ENCODE data around the gene SPATS1. TPM values are rescaled to one million over a fixed set of nuclear protein-coding genes. Genes with fewer than 3 reads are reported as not detected.

Gene SPATS1
- not detected in 2 replicates for total RNA-seq (2014; rRNA removed; shearing (Covaris generic))

GRCh38 chr6:44342489-44342888 lies at the start of gene SPATS1:
Gene SPATS1 (plus strand): TSS chr6:44342650. CDS start chr6:44343096, 446 bp downstream.
- Histone ChIP-seq H3K36me3 (no peaks in the 10 kb centered on the region), H3K27ac (no peak within 1 kb of the TSS), H3K4me1 (replicated peaks) (no peaks in the 10 kb centered on the region), H3K27me3 (replicated peaks) (peaks cover 35% of the 10 kb centered on the region), H3K9me3 (replicated peaks) (no peaks in the 10 kb centered on the region), H3K4me3 (no peak within 1 kb of the TSS)
- no peak for DNase-seq (ENCODE audit: low read depth in 1 of 2, low spot score in 2 of 2)

GRCh38 chr6:44292661-44293365 lies 49.6 kb upstream of the SPATS1 start:
- Histone ChIP-seq H3K4me3 (no peak overlapping the region), H3K9me3 (replicated peaks) (no peaks in the 10 kb centered on the region), H3K36me3 (no peaks in the 10 kb centered on the region), H3K4me1 (replicated peaks) (peaks cover 8% of the 10 kb centered on the region), H3K27me3 (replicated peaks) (peaks cover 76% of the 10 kb centered on the region), H3K27ac (no peak overlapping the region)
- no peak for DNase-seq (ENCODE audit: low read depth in 1 of 2, low spot score in 2 of 2)

- Histone ChIP-seq H3K4me1 (replicated peaks) (peaks cover 10% of the 10 kb centered on the region), H3K27ac (no peak overlapping the region), H3K27me3 (replicated peaks) (peaks cover 68% of the 10 kb centered on the region), H3K4me3 (no peak overlapping the region), H3K9me3 (replicated peaks) (no peaks in the 10 kb centered on the region), H3K36me3 (peaks cover 2% of the 10 kb centered on the region)
- DNase-seq (ENCODE audit: low read depth in 1 of 2, low spot score in 2 of 2): no peak
These were observed 47.3 kb upstream of the SPATS1 start for GRCh38 chr6:44294832-44295791.

GRCh38 chr6:44297063-44298038 lies 45.1 kb upstream of the SPATS1 start:
- Histone ChIP-seq H3K27ac (no peak overlapping the region), H3K36me3 (peaks cover 24% of the 10 kb centered on the region), H3K9me3 (replicated peaks) (no peaks in the 10 kb centered on the region), H3K4me1 (replicated peaks) (peaks cover 10% of the 10 kb centered on the region), H3K4me3 (no peak overlapping the region), H3K27me3 (replicated peaks) (peaks cover 46% of the 10 kb centered on the region)
- DNase-seq (ENCODE audit: low read depth in 1 of 2, low spot score in 2 of 2): no peak

- no peak for DNase-seq (ENCODE audit: low read depth in 1 of 2, low spot score in 2 of 2)
These were observed 44.2 kb upstream of the SPATS1 start for GRCh38 chr6:44298055-44298803.

GRCh38 chr6:44298864-44299263 lies 43.6 kb upstream of the SPATS1 start:
- Histone ChIP-seq H3K4me1 (replicated peaks) (peaks cover 10% of the 10 kb centered on the region), H3K4me3 (no peak overlapping the region), H3K9me3 (replicated peaks) (no peaks in the 10 kb centered on the region), H3K27ac (no peak overlapping the region), H3K27me3 (replicated peaks) (peaks cover 39% of the 10 kb centered on the region), H3K36me3 (peaks cover 39% of the 10 kb centered on the region)
- DNase-seq (ENCODE audit: low read depth in 1 of 2, low spot score in 2 of 2): no peak

More at GRCh38 chr6:44298055-44298803, 44.2 kb upstream of the SPATS1 start:
- Histone ChIP-seq H3K4me3 (no peak overlapping the region), H3K27ac (no peak overlapping the region), H3K27me3 (replicated peaks) (peaks cover 39% of the 10 kb centered on the region), H3K9me3 (replicated peaks) (no peaks in the 10 kb centered on the region), H3K36me3 (peaks cover 33% of the 10 kb centered on the region), H3K4me1 (replicated peaks) (peaks cover 10% of the 10 kb centered on the region)

GRCh38 chr6:44300292-44300823 lies 42.1 kb upstream of the SPATS1 start:
- peaks cover 10% of the 10 kb centered on the region for H3K4me1 ChIP-seq (replicated peaks)
- peaks cover 34% of the 10 kb centered on the region for H3K27me3 ChIP-seq (replicated peaks)
- H3K27ac ChIP-seq: no peak overlapping the region
- no peak for DNase-seq (ENCODE audit: low read depth in 1 of 2, low spot score in 2 of 2)
- no peak overlapping the region for H3K4me3 ChIP-seq
- H3K9me3 ChIP-seq (replicated peaks): no peaks in the 10 kb centered on the region
- H3K36me3 ChIP-seq: peaks cover 54% of the 10 kb centered on the region

- peaks cover 10% of the 10 kb centered on the region for H3K4me1 ChIP-seq (replicated peaks)
- H3K36me3 ChIP-seq: peaks cover 61% of the 10 kb centered on the region
- H3K27me3 ChIP-seq (replicated peaks): peaks cover 27% of the 10 kb centered on the region
- no peak overlapping the region for H3K4me3 ChIP-seq
- no peaks in the 10 kb centered on the region for H3K9me3 ChIP-seq (replicated peaks)
- H3K27ac ChIP-seq: no peak overlapping the region
- DNase-seq (ENCODE audit: low read depth in 1 of 2, low spot score in 2 of 2): no peak
These were observed 41.3 kb upstream of the SPATS1 start for GRCh38 chr6:44301106-44301505.

- Histone ChIP-seq H3K27ac (no peak overlapping the region), H3K4me3 (no peak overlapping the region), H3K27me3 (replicated peaks) (peaks cover 19% of the 10 kb centered on the region), H3K9me3 (replicated peaks) (no peaks in the 10 kb centered on the region), H3K4me1 (replicated peaks) (peaks cover 10% of the 10 kb centered on the region), H3K36me3 (peaks cover 70% of the 10 kb centered on the region)
- DNase-seq (ENCODE audit: low read depth in 1 of 2, low spot score in 2 of 2): no peak
These were observed 40.5 kb upstream of the SPATS1 start for GRCh38 chr6:44301782-44302564.

GRCh38 chr6:44302856-44303255 lies 39.6 kb upstream of the SPATS1 start:
- peaks cover 76% of the 10 kb centered on the region for H3K36me3 ChIP-seq
- peaks cover 2% of the 10 kb centered on the region for H3K4me1 ChIP-seq (replicated peaks)
- H3K4me3 ChIP-seq: no peak overlapping the region

GRCh38 chr6:44303842-44304241 lies 38.6 kb upstream of the SPATS1 start:
- H3K27me3 ChIP-seq (replicated peaks): no peaks in the 10 kb centered on the region; the same call in 1 of the 2 replicates
- no peak for DNase-seq (ENCODE audit: low read depth in 1 of 2, low spot score in 2 of 2)
- no peak overlapping the region for H3K4me3 ChIP-seq
- no peaks in the 10 kb centered on the region for H3K9me3 ChIP-seq (replicated peaks)
- no peak overlapping the region for H3K27ac ChIP-seq
- H3K4me1 ChIP-seq (replicated peaks): no peaks in the 10 kb centered on the region
- peaks cover 81% of the 10 kb centered on the region for H3K36me3 ChIP-seq

More at GRCh38 chr6:44302856-44303255, 39.6 kb upstream of the SPATS1 start:
- Histone ChIP-seq H3K27ac (no peak overlapping the region), H3K27me3 (replicated peaks) (peaks cover 10% of the 10 kb centered on the region), H3K9me3 (replicated peaks) (no peaks in the 10 kb centered on the region)
- no peak for DNase-seq (ENCODE audit: low read depth in 1 of 2, low spot score in 2 of 2)
